Neural cell (in vitro differentiated cells): Measurements from ENCODE around the gene C19orf67. TPM values are rescaled to one million over a fixed set of nuclear protein-coding genes. Genes with fewer than 3 reads are reported as not detected.

Experiments used
- H2AFZ ChIP-seq: fragments of 200-600, 300-800 bp; sonication (generic), shearing (Covaris generic); 2 replicates; pipeline ENCODE4 v1.6.0; 2014; ENCODE audit warnings: low read depth, mild to moderate bottlenecking, antibody characterized with exemption, low read length, moderate library complexity
- H3F3A ChIP-seq: fragments of 200-600 bp; shearing (Covaris generic); 2 replicates; pipeline ENCODE4 v1.6.1; 2016; ENCODE audit warnings: mild to moderate bottlenecking, moderate library complexity, mixed read lengths, antibody characterized with exemption, low read length; ENCODE audit not compliant: insufficient read depth, poor library complexity, severe bottlenecking
- H3K27ac ChIP-seq: fragments of 200-600, 300-800 bp; sonication (generic), shearing (Covaris generic); 2 replicates; pipeline ENCODE4 v1.5.1; 2014; ENCODE audit warnings: mild to moderate bottlenecking, low read length, moderate library complexity
- H3K27me3 ChIP-seq: fragments of 300-800, 200-600 bp; sonication (generic), shearing (Covaris generic); 2 replicates; pipeline ENCODE4 v1.6.0; 2014; ENCODE audit warnings: mild to moderate bottlenecking, low read depth, low read length, moderate library complexity; ENCODE audit not compliant: insufficient read depth
- H3K36me3 ChIP-seq: fragments of 300-800, 200-600 bp; sonication (generic), shearing (Covaris generic); 2 replicates; pipeline ENCODE4 v1.5.1; 2014; ENCODE audit warnings: mild to moderate bottlenecking, antibody characterized with exemption, low read length, moderate library complexity; ENCODE audit not compliant: insufficient read depth
- H3K4me2 ChIP-seq: fragments of 300-800, 200-600 bp; sonication (generic), shearing (Covaris generic); 2 replicates; pipeline ENCODE4 v1.6.0; 2014; ENCODE audit warnings: mild to moderate bottlenecking, low read length
- H3K4me3 ChIP-seq: fragments of 300-800, 200-600 bp; sonication (generic), shearing (Covaris generic); 2 replicates; pipeline ENCODE4 v1.5.1; 2014; ENCODE audit warnings: mild to moderate bottlenecking, low read length, moderate library complexity
- H3K79me2 ChIP-seq: fragments of 200-600 bp; shearing (Covaris generic); replicated peaks from 2 replicates; pipeline ENCODE4 v1.6.0; 2014; ENCODE audit warnings: mild to moderate bottlenecking, low read length, moderate library complexity; ENCODE audit not compliant: insufficient read depth
- H3K9ac ChIP-seq: fragments of 300-800, 200-600 bp; sonication (generic), shearing (Covaris generic); 2 replicates; pipeline ENCODE4 v1.6.1; 2016; ENCODE audit warnings: mild to moderate bottlenecking, low read length, mixed read lengths
- H3K9me2 ChIP-seq: fragments of 200-600 bp; shearing (Covaris generic); 2 replicates; pipeline ENCODE4 v1.6.1; 2016; ENCODE audit warnings: mild to moderate bottlenecking, low read length, mixed read lengths; ENCODE audit not compliant: insufficient read depth
- H3K9me3 ChIP-seq: fragments of 200-600, 300-800 bp; sonication (generic), shearing (Covaris generic); 2 replicates; pipeline ENCODE4 v1.6.1; 2016; ENCODE audit warnings: mild to moderate bottlenecking, mixed run types, low read length, moderate library complexity, mixed read lengths
- H4K20me1 ChIP-seq: fragments of 200-600 bp; shearing (Covaris generic); 2 replicates; pipeline ENCODE4 v1.6.1; 2016; ENCODE audit warnings: mild to moderate bottlenecking, mixed run types; ENCODE audit not compliant: insufficient read depth
- CTCF ChIP-seq: fragments of 450-650 bp; IDR thresholded peaks from 2 replicates; pipeline ENCODE4 v1.5.1; 2014; ENCODE audit warnings: antibody characterized with exemption, mild to moderate bottlenecking, moderate library complexity; ENCODE audit not compliant: poor library complexity, severe bottlenecking
- EP300 ChIP-seq: fragments of 450-650 bp; conservative IDR thresholded peaks from 2 replicates; pipeline ENCODE4 v1.6.1; 2014; ENCODE audit warnings: antibody characterized with exemption, mild to moderate bottlenecking, moderate library complexity; ENCODE audit not compliant: poor library complexity, severe bottlenecking
- EZH2 ChIP-seq: fragments of 200-600, 300-800 bp; shearing (Covaris generic), sonication (generic); IDR thresholded peaks from 2 replicates; pipeline ENCODE4 v1.6.1; 2014; ENCODE audit warnings: antibody characterized with exemption, low read length, borderline replicate concordance, mild to moderate bottlenecking; ENCODE audit not compliant: insufficient read depth, poor library complexity, severe bottlenecking
- MXI1 ChIP-seq: fragments of 450-650 bp; conservative IDR thresholded peaks from 2 replicates; pipeline ENCODE4 v1.6.1; 2014; ENCODE audit warnings: antibody characterized with exemption, mild to moderate bottlenecking; ENCODE audit not compliant: poor library complexity, severe bottlenecking
- POLR2AphosphoS5 ChIP-seq: IDR thresholded peaks from 2 replicates; pipeline ENCODE4 v1.6.1; 2012
- RAD21 ChIP-seq: fragments of 450-650 bp; conservative IDR thresholded peaks from 2 replicates; pipeline ENCODE4 v1.6.1; 2014; ENCODE audit warnings: antibody characterized with exemption, mild to moderate bottlenecking, moderate library complexity
- REST ChIP-seq: IDR thresholded peaks from 2 replicates; pipeline ENCODE4 v1.6.1; 2012; ENCODE audit warnings: borderline replicate concordance
- SMC3 ChIP-seq: fragments of 450-650 bp; conservative IDR thresholded peaks from 2 replicates; pipeline ENCODE4 v1.6.1; 2014; ENCODE audit warnings: antibody characterized with exemption, mild to moderate bottlenecking, moderate library complexity; ENCODE audit not compliant: poor library complexity
- TAF1 ChIP-seq: IDR thresholded peaks from 2 replicates; pipeline ENCODE4 v1.6.1; 2012; ENCODE audit warnings: low read depth
- polyA plus RNA-seq: library from polyadenylated mRNA; depleted of rRNA; stranded (reverse); fragments of >200 nt; gene quantifications from 2 replicates; pipeline ENCODE4 v1.2.3, GENCODE V29; 2014

The C19orf67 gene
- polyA plus RNA-seq, 1 donor from 2014 or later, result not detected

GRCh38 chr19:14031719-14032480 is 53.7 kb downstream of the C19orf67 start, which contains the start of gene IL27RA:
TSS of gene IL27RA (plus strand) at chr19:14031762. CDS start at chr19:14031873, 111 bp downstream.
- Histone ChIP-seq H3K27me3 (peaks cover 19% of the 10 kb centered on the region), H3K9me2 (no peaks in the 10 kb centered on the region), H3K4me3 (peak within 1 kb of the TSS; percentile 87), H2AFZ (peak within 1 kb of the TSS; percentile 73), H3K9ac (peak within 1 kb of the TSS; percentile 65), H3K9me3 (no peaks in the 10 kb centered on the region), H3K36me3 (no peaks in the 10 kb centered on the region), H3F3A (no peaks in the 10 kb centered on the region), H4K20me1 (no peaks in the 10 kb centered on the region), H3K4me2 (peak within 1 kb of the TSS; percentile 39), H3K79me2 (no peaks in the 10 kb centered on the region), H3K27ac (no peak within 1 kb of the TSS)
- peak; percentile 56 for TF ChIP-seq REST
- TF ChIP-seq RAD21, result peak; percentile 50
- TF ChIP-seq EP300, result no peak
- TF ChIP-seq EZH2, result no peak
- peak; percentile 76 for TF ChIP-seq CTCF
- TF ChIP-seq MXI1, result peak; percentile 60
- peak; percentile 64 for TF ChIP-seq SMC3
- peak; percentile 38 for TF ChIP-seq TAF1
- peak; percentile 13 for TF ChIP-seq POLR2AphosphoS5

Other genes with a start within 250 kb of the C19orf67 start
- gene NANOS3, start 208.6 kb downstream of the C19orf67 start, polyA plus RNA-seq, result 3.2 and 3.8 TPM in 2 replicates
- 6.2 and 8.5 TPM in 2 replicates for gene BRME1, start 179.7 kb downstream of the C19orf67 start, polyA plus RNA-seq
- gene CC2D1A, start 179.6 kb downstream of the C19orf67 start, polyA plus RNA-seq, result 24.5 and 26.9 TPM in 2 replicates
- gene PODNL1, start 147.4 kb downstream of the C19orf67 start, polyA plus RNA-seq, result not detected in 2 replicates
- 39.4 and 57.6 TPM in 2 replicates for gene DCAF15, start 133.3 kb downstream of the C19orf67 start, polyA plus RNA-seq
- gene RFX1, start 79.5 kb downstream of the C19orf67 start, polyA plus RNA-seq, result 2.2 and 3.0 TPM in 2 replicates
- not detected in 2 replicates for gene RLN3, start 57.6 kb downstream of the C19orf67 start, polyA plus RNA-seq
- 1.0 and 1.6 TPM in 2 replicates for gene IL27RA, start 54.0 kb downstream of the C19orf67 start, polyA plus RNA-seq
- gene PALM3, start 23.7 kb downstream of the C19orf67 start, polyA plus RNA-seq, result 0.33 TPM in 1 of 2 replicates, not detected in the other
- 3.7 and 8.2 TPM in 2 replicates for gene MISP3, start 13.0 kb downstream of the C19orf67 start, polyA plus RNA-seq
- gene SAMD1, start 5.0 kb upstream of the C19orf67 start, polyA plus RNA-seq, result 32.4 and 38.1 TPM in 2 replicates
- 11.7 and 28.1 TPM in 2 replicates for gene PRKACA, start 32.0 kb upstream of the C19orf67 start, polyA plus RNA-seq
- gene ASF1B, start 50.8 kb upstream of the C19orf67 start, polyA plus RNA-seq, result 0.32 and 0.34 TPM in 2 replicates
- gene ADGRL1, start 120.4 kb upstream of the C19orf67 start, polyA plus RNA-seq, result 22.2 and 28.5 TPM in 2 replicates